ENCODE results near the gene PRSS50.
"Not testable (repeated sequence)": the region's sequence is repeated elsewhere in the genome, so short reads cannot be mapped to it uniquely, and the experiment has no call there.

Gene PRSS50

GRCh38 chr3:46708401-46709156 is 9.1 kb downstream of the PRSS50 start:
- DNase-seq (ENCODE audit: low read depth in 2 of 2): no peak

GRCh38 chr3:46707601-46708011 is 10.1 kb downstream of the PRSS50 start:
- no peak for DNase-seq (ENCODE audit: low read depth in 2 of 2)

- DNase-seq (ENCODE audit: low read depth in 2 of 2): no peak
Observed at GRCh38 chr3:46706771-46707582, 10.7 kb downstream of the PRSS50 start.

- DNase-seq (ENCODE audit: low read depth in 2 of 2): no peak
Observed at GRCh38 chr3:46705751-46706552, 11.7 kb downstream of the PRSS50 start.

- peak; percentile 31 to 44 for DNase-seq (ENCODE audit: low read depth in 2 of 2)
Observed at GRCh38 chr3:46705022-46705530, 12.6 kb downstream of the PRSS50 start.

GRCh38 chr3:46704346-46704745 is 13.3 kb downstream of the PRSS50 start:
- DNase-seq (ENCODE audit: low read depth in 2 of 2): not testable (repeated sequence)

- DNase-seq (ENCODE audit: low read depth in 2 of 2): no peak
Observed at GRCh38 chr3:46703013-46703520, 14.6 kb downstream of the PRSS50 start.

- DNase-seq (ENCODE audit: low read depth in 2 of 2): no peak
Observed at GRCh38 chr3:46702246-46703012, 15.2 kb downstream of the PRSS50 start.

- no peak for DNase-seq (ENCODE audit: low read depth in 2 of 2)
Observed at GRCh38 chr3:46701181-46701939, 16.3 kb downstream of the PRSS50 start, which contains the start of gene TMIE. TSS of gene TMIE (plus strand) at chr3:46701392. CDS start at chr3:46701488, 96 bp downstream.

- DNase-seq (ENCODE audit: low read depth in 2 of 2): no peak
Observed at GRCh38 chr3:46700772-46701171, 16.9 kb downstream of the PRSS50 start.

- no peak for DNase-seq (ENCODE audit: low read depth in 2 of 2)
Observed at GRCh38 chr3:46699676-46700523, 17.8 kb downstream of the PRSS50 start.

- no peak for DNase-seq (ENCODE audit: low read depth in 2 of 2)
Observed at GRCh38 chr3:46695962-46696894, 21.4 kb downstream of the PRSS50 start.

GRCh38 chr3:46695177-46695961 is 22.3 kb downstream of the PRSS50 start:
- DNase-seq (ENCODE audit: low read depth in 2 of 2): no peak

- DNase-seq (ENCODE audit: low read depth in 2 of 2): no peak
Observed at GRCh38 chr3:46694520-46694919, 23.1 kb downstream of the PRSS50 start.

- DNase-seq (ENCODE audit: low read depth in 2 of 2): no peak
Observed at GRCh38 chr3:46693892-46694226, 23.8 kb downstream of the PRSS50 start.

- peak; percentile 42 to 49 for DNase-seq (ENCODE audit: low read depth in 2 of 2)
Observed at GRCh38 chr3:46693038-46693891, 24.4 kb downstream of the PRSS50 start, which contains the start of gene ALS2CL. TSS of gene ALS2CL (minus strand) at chr3:46693679. CDS start at chr3:46689440, 4,239 bp downstream.

All from stimulated activated CD4-positive, alpha-beta T cell treated with anti-CD3 and anti-CD28 coated beads, Interleukin-1b, Interleukin-23, amount 100 ng/mL, for 1 hour (primary cell).